Osteoblast (primary cell): ENCODE results near the gene GP1BA. TPM values are rescaled to one million over a fixed set of nuclear protein-coding genes. Genes with fewer than 3 reads are reported as not detected.

Experiments used
- DNase-seq: peaks from one replicate; pipeline ENCODE4 v3.0.0; 2011; ENCODE audit warnings: low spot score, mixed read lengths; ENCODE audit not compliant: insufficient read length; ENCODE audit errors: missing footprints
- H2AFZ ChIP-seq: 2 replicates; pipeline ENCODE4 v1.6.0; 2011; ENCODE audit warnings: mild to moderate bottlenecking, low read length
- H3K27ac ChIP-seq: 2 replicates; pipeline ENCODE4 v1.5.1; 2011; ENCODE audit warnings: mild to moderate bottlenecking, low read depth, low read length, moderate library complexity
- H3K27me3 ChIP-seq: 2 replicates; pipeline ENCODE4 v1.6.0; 2012; ENCODE audit warnings: mild to moderate bottlenecking, control low read depth, inconsistent platforms, low read length, moderate library complexity; ENCODE audit not compliant: insufficient read depth
- H3K36me3 ChIP-seq: 2 replicates; pipeline ENCODE4 v1.5.1; 2011; ENCODE audit warnings: mild to moderate bottlenecking, low read length, control low read depth, moderate library complexity; ENCODE audit not compliant: insufficient read depth
- H3K4me1 ChIP-seq: 2 replicates; pipeline ENCODE4 v1.5.1; 2011; ENCODE audit warnings: mild to moderate bottlenecking, low read length, control low read depth, moderate library complexity; ENCODE audit not compliant: insufficient read depth
- H3K4me2 ChIP-seq: 2 replicates; pipeline ENCODE4 v1.6.0; 2011; ENCODE audit warnings: mild to moderate bottlenecking, low read length; ENCODE audit not compliant: insufficient read depth
- H3K4me3 ChIP-seq: fragments of 200-600 bp; sonication (generic); 3 replicates; pipeline ENCODE4 v1.5.1; 2012; ENCODE audit warnings: mild to moderate bottlenecking, low read length, inconsistent platforms; ENCODE audit not compliant: insufficient read depth
- H3K79me2 ChIP-seq: 2 replicates; pipeline ENCODE4 v1.6.0; 2012; ENCODE audit warnings: mild to moderate bottlenecking, low read length, control low read depth, inconsistent platforms; ENCODE audit not compliant: insufficient read depth
- H3K9me3 ChIP-seq: 2 replicates; pipeline ENCODE4 v1.5.1; 2011; ENCODE audit warnings: low read depth, low read length, control low read depth
- H4K20me1 ChIP-seq: 2 replicates; pipeline ENCODE4 v1.6.0; 2012; ENCODE audit warnings: mild to moderate bottlenecking, low read length, control low read depth; ENCODE audit not compliant: insufficient read depth
- CTCF ChIP-seq: IDR thresholded peaks from 2 replicates; pipeline ENCODE4 v1.5.1; 2011; ENCODE audit warnings: mild to moderate bottlenecking, low read depth, low read length, moderate library complexity; ENCODE audit errors: extremely low read depth
- total RNA-seq: library from RNA; depleted of rRNA; stranded (reverse); fragments of >200 nt; gene quantifications from 2 replicates; pipeline ENCODE4 v1.2.3, GENCODE V29; 2012

The GP1BA gene
- total RNA-seq, 1 donor = not detected

- Histone ChIP-seq H3K4me2 (no peak overlapping the region), H3K36me3 (peaks cover 54% of the 10 kb centered on the region), H3K79me2 (no peaks in the 10 kb centered on the region), H3K27ac (no peak overlapping the region), H4K20me1 (peaks cover 5% of the 10 kb centered on the region), H3K9me3 (no peaks in the 10 kb centered on the region), H2AFZ (no peak overlapping the region), H3K4me3 (no peak overlapping the region), H3K4me1 (no peaks in the 10 kb centered on the region), H3K27me3 (no peaks in the 10 kb centered on the region)
- TF ChIP-seq CTCF = no peak
- peak; percentile 72 for DNase-seq
These were observed 40.4 kb upstream of the GP1BA start for GRCh38 chr17:4891411-4892410.

GRCh38 chr17:4892499-4893221 lies 39.4 kb upstream of the GP1BA start:
- no peaks in the 10 kb centered on the region for H3K27me3 ChIP-seq
- peaks cover 5% of the 10 kb centered on the region for H4K20me1 ChIP-seq
- H3K4me2 ChIP-seq = no peak overlapping the region
- DNase-seq = peak; percentile 75
- H3K9me3 ChIP-seq = no peaks in the 10 kb centered on the region
- no peaks in the 10 kb centered on the region for H3K4me1 ChIP-seq
- TF ChIP-seq CTCF = no peak
- H3K4me3 ChIP-seq = no peak overlapping the region
- H2AFZ ChIP-seq = no peak overlapping the region
- H3K36me3 ChIP-seq = peaks cover 57% of the 10 kb centered on the region
- no peak overlapping the region for H3K27ac ChIP-seq
- H3K79me2 ChIP-seq = no peaks in the 10 kb centered on the region

- Histone ChIP-seq H3K9me3 (no peaks in the 10 kb centered on the region), H3K27me3 (no peaks in the 10 kb centered on the region), H3K79me2 (no peaks in the 10 kb centered on the region), H3K4me3 (no peak overlapping the region), H3K4me2 (no peak overlapping the region), H4K20me1 (peaks cover 5% of the 10 kb centered on the region), H2AFZ (no peak overlapping the region), H3K36me3 (peaks cover 52% of the 10 kb centered on the region), H3K4me1 (no peaks in the 10 kb centered on the region), H3K27ac (no peak overlapping the region)
- peak; percentile 71 for DNase-seq
- TF ChIP-seq CTCF = no peak
These were observed 38.8 kb upstream of the GP1BA start for GRCh38 chr17:4893272-4893671.
